Midbrain (tissue), 1 donor: ENCODE results near the gene PEX7.
"Not testable (repeated sequence)": the region's sequence is repeated elsewhere in the genome, so short reads cannot be mapped to it uniquely, and the experiment has no call there.

ENCODE experiments used
- DNase-seq: peaks from one replicate; lab custom pipeline; 2025; lab: John Stamatoyannopoulos, UW

Gene PEX7

DNA sequence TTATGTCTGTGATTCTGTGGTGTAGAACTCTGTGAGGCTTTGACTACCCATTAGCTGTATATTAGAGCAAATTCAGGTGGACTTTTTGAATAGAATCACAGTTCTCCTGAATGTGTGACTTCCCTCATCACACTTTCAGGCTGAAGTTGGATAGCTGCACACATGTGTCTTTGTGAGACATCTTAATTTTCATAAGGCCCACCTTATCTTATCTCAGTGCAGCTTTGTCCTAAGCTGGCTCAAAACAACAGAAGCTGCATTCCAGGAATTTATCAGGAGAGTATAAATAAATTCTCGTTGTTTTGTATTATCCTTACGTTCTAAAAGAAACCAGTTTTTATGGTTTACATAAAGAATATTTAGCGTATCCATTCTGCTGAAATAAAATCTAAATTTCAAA lies 73.5 kb downstream of the PEX7 start:
- DNase-seq: no peak

DNA sequence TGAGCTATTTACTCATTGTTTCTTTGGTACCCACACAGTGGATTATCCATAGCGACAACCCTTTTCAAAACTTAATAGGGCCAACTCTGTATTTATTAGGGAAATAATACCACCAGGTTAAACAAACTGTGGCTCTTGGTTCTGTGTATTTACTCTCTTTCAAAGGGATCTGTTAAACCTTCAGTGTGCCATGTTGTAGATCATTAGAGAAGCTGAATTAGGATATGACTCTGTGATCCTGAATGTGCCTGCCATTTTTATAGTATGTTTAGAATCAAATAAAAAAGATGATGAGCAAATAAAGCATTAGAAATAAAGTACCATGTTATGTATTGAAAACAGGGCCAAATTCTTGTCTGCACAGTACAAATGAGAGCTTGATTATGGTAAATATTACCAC lies 74.7 kb downstream of the PEX7 start:
- no peak for DNase-seq

DNA sequence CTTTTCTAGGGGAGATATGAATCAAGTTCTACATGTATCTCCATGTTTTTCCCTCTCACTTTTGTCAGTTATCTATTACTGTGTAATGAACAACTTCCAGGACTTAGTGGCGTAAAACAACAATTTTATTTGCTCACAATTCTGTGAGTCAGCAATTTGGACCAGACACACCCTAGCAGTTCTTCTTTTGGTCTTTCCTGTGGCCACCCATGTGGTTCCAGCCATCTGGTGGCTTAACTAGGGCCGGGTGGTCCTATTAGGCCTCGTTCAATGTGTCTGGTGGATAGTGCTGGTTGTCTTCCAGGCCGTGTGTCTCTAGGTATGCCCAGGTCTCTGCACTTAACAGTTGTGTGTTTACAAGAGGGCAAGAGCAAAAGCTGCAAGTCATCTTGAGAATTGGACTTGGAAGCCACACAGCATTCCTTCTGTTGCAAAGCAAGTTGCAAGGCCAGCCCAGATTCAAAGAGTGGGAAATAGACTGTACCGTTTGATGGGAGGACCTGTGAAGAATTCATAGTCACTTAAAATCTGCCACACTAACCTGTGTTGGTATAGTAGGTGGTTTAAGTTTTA lies 78.9 kb downstream of the PEX7 start:
- no peak for DNase-seq

DNA sequence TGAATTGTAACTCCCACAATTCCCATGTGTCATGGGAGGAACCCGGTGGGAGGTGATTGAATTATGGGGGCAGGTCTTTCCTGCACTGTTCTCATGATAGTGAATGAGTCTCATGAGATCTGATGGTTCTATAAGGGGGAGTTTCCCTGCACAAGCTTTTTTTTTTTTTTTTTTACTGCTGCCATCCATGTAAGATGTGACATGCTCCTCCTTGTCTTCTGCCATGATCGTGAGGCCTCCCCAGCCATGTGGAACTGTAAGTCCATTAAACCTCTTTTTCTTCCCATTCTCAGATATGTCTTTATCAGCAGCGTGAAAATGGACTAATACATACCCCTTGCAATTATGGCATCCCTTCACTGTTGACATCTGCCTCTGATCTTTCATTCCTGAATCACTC lies 82.1 kb downstream of the PEX7 start:
- not testable (repeated sequence) for DNase-seq

DNA sequence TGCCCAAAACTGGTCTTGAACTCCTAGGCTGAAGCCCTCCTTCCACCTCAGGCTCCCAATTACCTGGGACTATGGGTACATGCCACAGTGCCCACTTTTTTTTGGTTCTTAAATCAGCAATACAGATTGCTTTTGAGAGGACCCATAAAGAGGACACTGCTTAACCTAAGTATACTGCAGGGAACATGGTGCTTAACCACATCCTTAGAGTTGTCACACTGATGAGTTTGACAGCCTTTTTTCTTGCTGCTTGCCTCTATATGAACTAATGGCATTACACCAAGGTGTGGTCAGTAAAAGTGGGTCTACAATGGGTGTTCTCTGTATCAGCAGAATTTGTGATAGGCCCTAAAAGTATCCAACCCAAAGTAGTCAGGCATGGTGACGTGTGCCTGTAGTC lies 92.6 kb downstream of the PEX7 start:
- no peak for DNase-seq

DNA sequence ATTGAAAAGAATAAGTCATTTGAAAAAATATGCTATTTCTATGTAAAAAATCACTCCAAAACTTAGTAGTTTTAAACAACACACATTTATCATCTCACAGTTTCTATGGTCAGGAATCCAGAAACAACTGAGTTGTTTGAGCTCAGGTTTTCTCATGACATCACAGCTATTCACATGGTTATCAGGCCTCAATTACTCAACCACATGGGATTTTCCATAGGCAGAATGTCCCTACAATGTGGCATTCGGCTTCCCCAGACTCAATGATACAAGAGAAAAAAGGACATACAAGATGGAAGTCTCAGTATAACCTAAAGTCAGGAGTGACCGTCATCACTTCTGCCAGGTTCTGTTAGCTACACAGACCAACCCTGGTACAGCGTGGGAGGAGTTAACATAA lies 96.3 kb downstream of the PEX7 start:
- DNase-seq: no peak

DNA sequence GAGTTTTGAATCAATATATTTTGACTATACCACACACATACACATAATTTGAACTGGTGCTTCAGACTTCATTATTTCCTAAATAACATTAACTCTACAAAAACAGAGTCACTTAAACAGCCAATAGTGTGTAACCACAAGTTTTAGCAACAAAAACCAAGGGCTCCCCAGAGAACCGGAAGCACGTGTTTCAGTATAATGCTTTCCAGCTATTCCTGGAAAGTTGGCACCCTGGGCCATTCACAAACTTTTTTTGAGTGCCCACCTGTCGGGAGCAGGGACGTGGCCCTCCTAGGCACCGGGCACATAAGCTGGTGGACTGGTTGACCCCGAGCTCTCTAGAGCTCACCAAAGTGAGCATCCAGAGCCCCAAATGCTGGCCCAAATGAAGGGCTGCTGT lies 97.8 kb downstream of the PEX7 start:
- DNase-seq: no peak

DNA sequence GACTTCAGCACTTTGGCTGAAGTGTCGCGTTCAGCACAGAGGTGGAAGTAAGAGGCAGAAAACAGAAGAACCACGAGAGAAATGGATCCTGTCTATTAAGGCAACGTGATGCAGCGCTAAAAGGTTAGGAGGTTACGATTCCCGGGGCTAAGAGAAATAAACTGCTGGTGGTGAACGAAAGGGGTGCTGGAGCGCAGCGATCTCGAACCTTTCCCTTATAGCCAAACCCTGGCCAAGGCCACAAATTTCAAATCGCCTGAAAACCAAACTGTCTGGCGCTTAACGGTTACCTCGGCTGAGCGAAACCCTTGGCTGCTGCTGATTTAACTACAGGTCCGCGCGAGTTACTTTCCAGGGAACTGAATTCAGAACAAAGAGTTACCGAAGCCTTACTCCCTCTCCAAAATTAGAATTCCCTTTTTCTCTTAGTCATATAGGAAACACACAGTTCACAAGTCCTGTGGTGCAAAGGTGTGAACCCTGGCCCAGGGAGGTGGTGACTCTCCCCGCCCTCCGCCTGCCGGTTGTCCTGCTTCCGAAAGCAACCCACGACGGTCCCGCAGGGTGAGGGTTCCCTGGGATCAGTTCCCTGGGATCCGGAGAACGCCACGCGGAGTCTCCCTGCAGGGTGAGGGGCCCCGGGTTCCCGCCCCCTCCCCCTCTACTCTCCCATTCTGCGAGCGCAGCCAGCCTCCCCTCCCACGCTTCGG lies 98.4 kb downstream of the PEX7 start:
- DNase-seq: no peak

DNA sequence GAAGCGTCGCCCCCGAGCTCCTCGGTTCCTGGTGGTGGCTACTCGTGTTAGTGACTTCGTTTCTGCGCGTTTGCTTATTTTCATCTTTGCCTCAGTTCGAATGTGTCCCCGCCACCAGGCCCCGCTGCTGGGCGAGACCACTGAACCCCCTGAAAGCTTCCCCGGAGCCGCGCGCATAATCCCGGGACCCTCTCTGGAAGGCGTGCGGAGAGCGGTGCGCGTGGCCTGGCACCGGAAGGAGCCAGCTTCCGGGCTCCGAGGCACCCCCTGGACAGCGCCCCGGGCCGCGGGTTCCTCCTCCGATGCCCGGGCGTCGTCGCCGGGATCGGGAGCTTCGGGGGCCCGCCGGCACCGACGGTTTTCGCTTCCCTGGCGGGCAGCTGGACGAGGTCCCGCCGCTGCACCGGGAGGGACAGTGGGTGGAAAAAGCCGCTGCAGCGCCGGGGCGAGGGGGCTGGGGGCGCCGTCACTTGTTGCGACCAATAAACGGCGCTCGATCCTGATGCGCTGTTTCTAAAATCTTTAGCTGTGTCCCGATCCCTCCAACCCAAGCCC lies 99.1 kb downstream of the PEX7 start:
- no peak for DNase-seq

DNA sequence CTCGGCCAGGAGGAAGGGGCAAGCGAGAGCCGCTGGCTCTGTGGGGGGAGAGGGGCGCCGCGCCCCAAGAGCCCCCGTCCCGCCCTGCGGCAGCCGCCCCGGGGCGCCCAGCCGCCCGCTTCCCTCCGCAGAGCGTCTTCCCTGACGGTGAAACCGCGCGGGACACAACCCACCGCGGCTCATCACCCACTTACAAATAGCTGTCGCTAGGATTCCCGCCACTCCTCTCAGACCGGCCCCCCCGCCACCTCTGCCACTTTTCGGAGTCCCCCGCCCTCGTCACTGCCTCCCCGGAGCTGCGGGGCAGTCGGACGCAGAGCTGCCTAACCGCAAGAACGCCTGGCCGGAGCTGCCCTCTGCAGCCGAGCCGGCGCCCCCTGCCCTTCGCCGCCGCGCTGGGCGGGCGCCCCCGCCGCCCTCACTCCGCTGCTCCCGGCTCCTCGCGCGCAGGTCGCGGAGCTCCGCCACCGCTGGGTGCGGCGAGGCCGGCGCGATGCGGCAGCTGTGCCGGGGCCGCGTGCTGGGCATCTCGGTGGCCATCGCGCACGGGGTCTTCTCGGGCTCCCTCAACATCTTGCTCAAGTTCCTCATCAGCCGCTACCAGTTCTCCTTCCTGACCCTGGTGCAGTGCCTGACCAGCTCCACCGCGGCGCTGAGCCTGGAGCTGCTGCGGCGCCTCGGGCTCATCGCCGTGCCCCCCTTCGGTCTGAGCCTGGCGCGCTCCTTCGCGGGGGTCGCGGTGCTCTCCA lies 99.7 kb downstream of the PEX7 start, which contains the start of gene SLC35D3:
SLC35D3 (plus strand) TSS at position 366 of the 749 bp plus-strand sequence; CDS start at position 494, 128 bp downstream.
- no peak for DNase-seq

DNA sequence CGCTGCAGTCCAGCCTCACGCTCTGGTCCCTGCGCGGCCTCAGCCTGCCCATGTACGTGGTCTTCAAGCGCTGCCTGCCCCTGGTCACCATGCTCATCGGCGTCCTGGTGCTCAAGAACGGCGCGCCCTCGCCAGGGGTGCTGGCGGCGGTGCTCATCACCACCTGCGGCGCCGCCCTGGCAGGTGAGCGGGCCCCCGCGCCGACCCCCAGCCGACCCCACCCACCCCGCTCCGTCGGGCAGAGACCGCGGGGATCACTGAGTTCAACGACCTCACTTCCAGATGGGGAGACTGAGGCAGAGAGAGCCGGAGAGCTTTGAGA lies 100.3 kb downstream of the PEX7 start:
- DNase-seq: no peak

DNA sequence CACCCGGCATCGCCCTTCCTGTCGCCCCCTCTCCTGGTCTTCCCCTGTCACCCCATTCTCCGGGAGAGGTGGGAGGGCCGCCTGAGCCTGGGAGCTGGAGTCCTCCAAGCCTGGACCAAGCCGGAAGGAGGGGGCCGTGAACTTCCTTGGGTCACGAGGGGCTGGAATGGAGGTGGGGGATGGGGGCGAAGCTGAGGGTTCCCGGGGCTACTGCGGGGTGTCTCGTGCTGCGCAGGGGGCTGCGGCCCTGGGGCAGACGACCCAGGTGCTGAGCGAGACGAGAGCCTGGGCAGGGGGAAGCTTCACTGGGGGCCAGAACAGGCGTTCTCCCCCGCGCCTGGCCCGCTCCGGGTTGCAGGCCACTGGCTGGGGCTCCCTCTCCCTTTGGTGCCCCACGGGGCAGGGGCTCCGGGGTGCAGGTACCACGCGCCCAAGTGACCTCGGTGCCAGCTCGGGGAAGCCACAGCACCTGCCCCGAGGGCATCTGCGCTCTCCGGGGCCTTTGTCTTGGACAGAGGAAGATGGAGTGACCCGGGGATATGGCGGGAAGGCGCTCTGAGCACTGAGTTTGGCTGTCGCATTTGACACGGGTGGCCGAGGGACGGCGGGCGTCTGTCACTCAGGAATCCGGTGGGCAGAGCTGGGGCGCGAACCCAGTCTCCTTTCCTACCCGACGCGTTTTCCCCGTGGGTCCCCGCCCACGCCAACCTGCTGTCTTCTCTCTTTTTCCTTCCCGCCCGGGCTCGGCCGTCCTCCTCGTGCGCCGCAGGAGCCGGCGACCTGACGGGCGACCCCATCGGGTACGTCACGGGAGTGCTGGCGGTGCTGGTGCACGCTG lies 100.9 kb downstream of the PEX7 start:
- DNase-seq: no peak

DNA sequence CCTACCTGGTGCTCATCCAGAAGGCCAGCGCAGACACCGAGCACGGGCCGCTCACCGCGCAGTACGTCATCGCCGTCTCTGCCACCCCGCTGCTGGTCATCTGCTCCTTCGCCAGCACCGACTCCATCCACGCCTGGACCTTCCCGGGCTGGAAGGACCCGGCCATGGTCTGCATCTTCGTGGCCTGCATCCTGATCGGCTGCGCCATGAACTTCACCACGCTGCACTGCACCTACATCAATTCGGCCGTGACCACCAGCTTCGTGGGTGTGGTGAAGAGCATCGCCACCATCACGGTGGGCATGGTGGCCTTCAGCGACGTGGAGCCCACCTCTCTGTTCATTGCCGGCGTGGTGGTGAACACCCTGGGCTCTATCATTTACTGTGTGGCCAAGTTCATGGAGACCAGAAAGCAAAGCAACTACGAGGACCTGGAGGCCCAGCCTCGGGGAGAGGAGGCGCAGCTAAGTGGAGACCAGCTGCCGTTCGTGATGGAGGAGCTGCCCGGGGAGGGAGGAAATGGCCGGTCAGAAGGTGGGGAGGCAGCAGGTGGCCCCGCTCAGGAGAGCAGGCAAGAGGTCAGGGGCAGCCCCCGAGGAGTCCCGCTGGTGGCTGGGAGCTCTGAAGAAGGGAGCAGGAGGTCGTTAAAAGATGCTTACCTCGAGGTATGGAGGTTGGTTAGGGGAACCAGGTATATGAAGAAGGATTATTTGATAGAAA lies 101.7 kb downstream of the PEX7 start:
- no peak for DNase-seq

DNA sequence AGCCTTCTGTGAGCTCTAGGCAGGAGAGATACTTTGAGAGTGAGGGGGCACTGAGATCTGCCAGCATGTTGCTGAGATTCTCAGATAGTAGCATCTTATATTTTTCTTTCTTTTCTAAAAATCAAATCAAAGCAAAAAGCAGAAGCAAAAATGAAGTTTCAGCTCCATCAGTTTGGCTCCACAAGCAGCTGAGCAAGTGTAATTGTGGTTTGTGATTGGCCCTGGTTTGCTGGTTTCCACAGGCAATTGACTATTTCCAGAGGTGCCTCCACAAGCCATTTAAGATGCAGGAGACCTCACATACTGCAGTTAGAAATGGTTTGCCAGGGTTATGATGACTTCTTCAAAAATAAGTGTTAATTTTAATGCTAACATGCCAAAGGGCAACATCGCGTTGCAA lies 104.0 kb downstream of the PEX7 start:
- no peak for DNase-seq

DNA sequence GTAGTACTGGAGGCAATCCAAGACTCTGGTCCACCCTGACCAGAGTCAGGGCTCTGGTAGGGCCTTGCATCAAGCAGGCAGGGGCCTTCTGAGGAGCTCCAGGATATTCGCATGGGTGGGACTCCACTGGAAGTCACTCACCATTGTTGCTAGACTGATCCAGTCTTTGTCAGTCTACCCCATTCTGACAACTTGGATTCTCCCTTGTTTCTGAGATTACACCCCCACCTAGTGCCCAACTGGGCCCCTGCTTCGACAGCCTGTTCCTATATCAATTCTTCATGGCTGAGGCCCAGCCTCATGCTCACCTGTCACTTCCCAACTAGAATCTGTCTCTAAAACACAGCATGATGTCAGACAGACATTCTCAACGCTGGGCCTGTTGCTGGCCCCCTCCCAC lies 104.9 kb downstream of the PEX7 start:
- no peak for DNase-seq

DNA sequence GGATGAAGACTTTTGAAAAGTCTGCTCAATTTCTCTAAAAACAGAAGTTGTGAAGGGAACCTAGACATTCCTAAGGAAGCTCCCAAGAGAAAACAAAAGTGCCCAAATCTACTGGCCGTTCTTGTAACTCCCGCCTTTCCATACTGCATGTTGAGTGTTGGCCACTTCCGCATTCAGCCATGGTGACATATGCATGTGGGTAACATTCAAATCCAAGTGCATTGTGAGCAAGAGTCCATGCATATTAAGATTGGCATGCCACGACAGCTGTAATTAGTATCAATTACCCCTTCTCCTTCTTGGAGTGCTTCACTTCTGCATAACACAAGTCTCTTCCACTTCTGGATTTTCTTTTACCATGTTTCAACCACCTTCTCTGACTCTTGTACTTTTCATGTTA lies 108.1 kb downstream of the PEX7 start:
- DNase-seq: no peak

DNA sequence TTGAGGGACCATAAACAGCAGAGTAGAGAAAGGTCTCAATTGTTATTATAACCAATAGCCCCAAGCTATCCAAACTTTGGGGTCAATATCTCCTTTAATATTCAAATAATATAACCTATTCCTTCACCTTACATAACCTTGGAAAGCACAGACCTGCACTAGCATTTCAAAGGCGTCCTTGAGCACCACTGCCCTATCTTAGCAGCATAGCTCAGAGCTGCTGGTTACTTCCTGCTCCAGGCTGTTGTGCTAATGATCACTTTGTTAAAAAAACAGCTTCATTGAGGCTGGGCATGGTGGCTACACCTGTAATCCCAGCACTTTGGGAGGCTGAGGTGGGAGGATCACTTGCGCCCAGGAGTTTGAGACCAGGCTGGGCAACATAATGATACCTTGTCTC lies 110.2 kb downstream of the PEX7 start:
- DNase-seq: no peak

DNA sequence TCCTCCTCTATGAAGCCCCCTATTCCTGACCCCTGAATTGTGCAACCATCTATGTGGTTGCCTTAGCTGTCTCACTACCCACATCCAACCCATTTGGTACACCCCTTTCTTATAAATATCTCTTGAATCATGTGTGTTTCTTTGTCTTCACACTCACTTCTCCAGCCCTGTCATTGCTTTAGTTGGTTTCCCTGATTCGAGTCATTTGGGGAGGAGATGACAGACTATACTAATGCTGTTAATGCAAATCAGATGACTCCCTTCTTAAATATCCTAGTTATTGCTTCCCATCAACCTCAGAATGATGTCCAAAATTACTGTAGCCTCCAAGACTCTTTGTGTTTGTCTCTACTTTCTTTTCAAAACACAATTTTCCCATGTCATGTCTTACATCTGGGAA lies 122.7 kb downstream of the PEX7 start:
- DNase-seq: no peak

DNA sequence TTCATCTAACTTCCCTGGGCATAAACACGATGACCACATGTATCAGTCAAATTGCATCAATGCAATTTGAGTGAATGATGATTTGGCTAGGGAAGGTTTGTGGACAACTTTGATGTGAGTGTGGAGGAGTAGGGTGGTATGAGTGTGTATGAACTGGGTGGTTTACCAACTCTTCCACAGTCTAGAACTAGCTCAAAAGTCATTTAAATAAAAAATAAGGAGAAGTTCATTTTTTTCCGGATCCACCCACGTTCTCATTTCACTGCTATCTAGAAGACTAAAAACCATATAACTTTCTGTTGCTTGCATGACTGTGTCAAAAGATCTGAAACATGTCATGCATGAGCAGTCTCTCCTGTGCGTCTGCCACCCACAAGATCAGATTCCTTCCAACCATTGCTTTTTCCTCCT lies 123.3 kb downstream of the PEX7 start:
- no peak for DNase-seq

DNA sequence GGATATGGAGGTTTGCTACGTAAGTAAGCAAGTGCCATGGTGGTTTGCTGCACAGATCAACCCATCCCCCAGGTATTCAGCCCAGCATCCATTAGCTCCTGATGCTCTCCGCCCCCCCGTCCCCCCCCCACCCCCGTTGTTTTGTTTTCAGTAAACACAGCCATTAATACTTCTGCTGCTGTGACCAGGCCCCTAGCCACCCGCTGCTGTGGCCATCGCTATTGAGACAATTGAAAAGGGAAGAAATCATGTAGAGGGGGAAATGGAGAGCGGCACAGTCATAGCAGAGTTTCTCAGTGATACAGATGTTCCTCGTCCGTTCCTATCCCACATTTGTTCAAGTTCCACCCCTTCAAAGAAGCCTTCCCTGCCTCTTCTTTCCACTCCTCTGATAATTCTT lies 124.6 kb downstream of the PEX7 start:
- DNase-seq: no peak

DNA sequence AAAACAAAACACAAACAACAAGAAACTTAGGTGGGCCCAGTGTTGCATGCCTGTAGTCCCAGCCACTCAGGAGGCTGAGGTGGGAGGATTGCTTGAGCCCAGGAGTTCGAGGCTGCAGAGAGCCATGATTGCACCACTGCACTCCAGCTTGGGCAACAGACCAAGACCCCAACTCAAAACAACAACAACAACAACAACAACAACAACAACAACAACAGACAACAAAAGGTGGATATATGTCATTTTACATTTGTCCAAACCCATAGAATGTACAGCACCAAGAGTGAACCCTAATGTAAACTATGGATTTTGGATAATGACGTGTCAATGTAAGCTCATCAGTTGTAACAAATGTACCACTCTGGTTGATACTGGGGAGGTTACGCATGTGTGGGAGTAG lies 127.6 kb downstream of the PEX7 start:
- DNase-seq: not testable (repeated sequence)
